ENCODE data around the gene IL17RC.
"Not testable (repeated sequence)": the region's sequence is repeated elsewhere in the genome, so short reads cannot be mapped to it uniquely, and the experiment has no call there.

IL17RC gene

GRCh38 chr3:9893739-9894138, 23.2 kb upstream of the IL17RC start:
- DNase-seq = no peak

- DNase-seq = not testable (repeated sequence)
Measured at GRCh38 chr3:9895715-9896114, 21.2 kb upstream of the IL17RC start.

- not testable (repeated sequence) for DNase-seq
Measured at GRCh38 chr3:9896755-9897407, 20.0 kb upstream of the IL17RC start.

GRCh38 chr3:9897408-9898372, 19.2 kb upstream of the IL17RC start:
- DNase-seq = no peak

GRCh38 chr3:9898467-9899241, 18.2 kb upstream of the IL17RC start:
- no peak for DNase-seq

GRCh38 chr3:9899289-9899791, 17.6 kb upstream of the IL17RC start:
- no peak for DNase-seq

- DNase-seq = not testable (repeated sequence)
Measured at GRCh38 chr3:9900965-9901415, 15.9 kb upstream of the IL17RC start.

GRCh38 chr3:9901967-9902366, 14.9 kb upstream of the IL17RC start:
- DNase-seq = no peak

GRCh38 chr3:9902372-9903237, 14.3 kb upstream of the IL17RC start, which contains the start of gene IL17RE:
Gene IL17RE (plus strand): TSS chr3:9902848. CDS start chr3:9902933, 85 bp downstream.
- no peak for DNase-seq

GRCh38 chr3:9903238-9903624, 13.7 kb upstream of the IL17RC start:
- no peak for DNase-seq

GRCh38 chr3:9903904-9904303, 13.0 kb upstream of the IL17RC start:
- DNase-seq = no peak

- no peak for DNase-seq
Measured at GRCh38 chr3:9906480-9906879, 10.4 kb upstream of the IL17RC start.

GRCh38 chr3:9908286-9908685, 8.6 kb upstream of the IL17RC start:
- no peak for DNase-seq

GRCh38 chr3:9909221-9910013, 7.5 kb upstream of the IL17RC start:
- no peak for DNase-seq

- DNase-seq = no peak
Measured at GRCh38 chr3:9911863-9912262, 5.0 kb upstream of the IL17RC start.

GRCh38 chr3:9912294-9912935, 4.5 kb upstream of the IL17RC start:
- DNase-seq = no peak

GRCh38 chr3:9913601-9914000, 3.3 kb upstream of the IL17RC start:
- no peak for DNase-seq

GRCh38 chr3:9914011-9914410, 2.9 kb upstream of the IL17RC start:
- no peak for DNase-seq

GRCh38 chr3:9914559-9915253, 2.2 kb upstream of the IL17RC start:
- DNase-seq = no peak

Data from effector CD8-positive, alpha-beta T cell (primary cell).